GM19372 (cell line): ENCODE measurements around the gene CAMTA1.

ENCODE experiments used
- ATAC-seq: cut with Tn5 transposase; IDR thresholded peaks from one replicate; pipeline ENCODE4 v1.9.1; 2021; ENCODE audit warnings: mild to moderate bottlenecking, low read depth, moderate library complexity; ENCODE audit not compliant: unreplicated experiment

CAMTA1 gene

DNA sequence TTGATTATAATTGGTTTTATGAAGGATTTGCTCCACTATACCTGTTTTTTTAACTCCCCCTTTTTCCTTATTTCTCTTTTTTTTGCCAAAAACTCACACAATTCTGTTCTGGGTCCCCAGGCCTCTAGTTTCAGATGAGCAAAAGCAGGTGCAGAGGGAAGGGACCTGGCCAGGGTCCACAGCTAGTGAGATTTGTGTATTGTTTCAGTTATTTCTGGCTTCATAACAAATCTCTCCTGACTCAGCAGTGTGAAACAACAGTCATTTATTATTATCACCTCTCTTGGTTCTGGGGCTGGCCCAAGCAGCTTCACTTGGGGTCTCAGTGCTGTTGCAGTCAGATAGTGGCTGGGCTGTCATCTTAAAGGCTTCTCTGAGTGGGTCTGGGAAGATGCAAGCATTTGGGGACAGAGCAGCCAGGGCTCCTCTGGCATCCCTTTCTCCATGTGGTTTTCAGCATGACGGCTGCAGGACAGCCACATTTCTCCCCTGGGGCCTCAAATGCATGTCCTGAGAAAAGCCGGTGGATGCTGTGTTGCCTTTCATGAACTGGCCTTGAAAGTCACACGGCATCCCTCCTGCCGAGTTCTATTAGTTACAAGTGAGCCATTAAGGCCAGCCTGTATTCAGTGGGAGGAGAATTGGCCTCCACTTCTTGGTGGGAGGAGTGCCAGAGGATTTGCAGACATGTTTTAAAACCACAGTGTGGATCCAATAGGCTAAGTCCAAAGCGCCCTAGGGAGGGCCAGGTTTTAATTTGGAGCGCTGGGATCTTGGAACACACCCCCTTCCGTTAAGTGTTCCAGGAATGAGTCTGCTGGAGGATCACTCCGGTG, 137.1 kb downstream of the CAMTA1 start:
- no peak for ATAC-seq

GRCh38 chr1:6923012-6923411, 137.8 kb downstream of the CAMTA1 start:
- ATAC-seq: no peak

DNA sequence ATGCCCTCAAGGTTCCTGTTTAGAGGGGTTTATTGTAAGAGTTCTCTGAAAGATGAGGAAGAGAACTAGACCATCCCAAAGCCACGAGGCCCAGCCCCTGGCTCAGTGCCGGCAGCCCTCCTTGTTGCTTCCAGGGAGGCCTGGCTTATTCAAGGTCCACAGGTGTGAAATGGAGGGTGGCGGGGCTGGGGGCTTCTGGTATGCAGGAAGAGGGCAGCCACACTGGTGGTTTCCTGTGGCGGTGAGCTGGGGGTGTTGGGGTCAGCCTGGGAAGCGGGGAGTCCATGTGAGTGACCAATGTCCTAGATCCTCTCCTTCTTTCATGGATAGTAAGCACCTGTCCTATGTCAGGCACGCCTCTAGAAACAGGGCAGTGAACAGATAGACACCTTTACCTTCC, 138.2 kb downstream of the CAMTA1 start:
- no peak for ATAC-seq

GRCh38 chr1:6923955-6924881, 139.0 kb downstream of the CAMTA1 start:
- no peak for ATAC-seq

DNA sequence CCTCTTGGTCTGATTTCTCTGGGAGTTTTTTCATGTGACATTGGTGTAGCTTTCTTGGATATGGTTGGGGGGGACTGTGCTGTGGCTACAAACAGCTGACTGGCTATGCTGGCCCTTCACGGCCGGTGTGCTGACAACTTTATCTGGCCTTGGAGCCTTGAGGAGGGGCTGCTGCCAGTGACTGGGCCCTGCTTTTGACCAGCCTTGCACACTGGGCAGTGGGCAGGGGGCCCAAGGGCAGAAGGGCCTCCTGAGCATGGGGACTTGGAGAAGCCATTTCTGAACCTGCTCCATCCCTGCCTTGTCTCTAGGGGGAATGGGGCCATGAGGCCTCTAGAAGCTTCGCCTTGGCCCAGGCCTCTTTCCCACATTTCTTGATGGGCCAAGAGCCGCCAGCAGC, 139.6 kb downstream of the CAMTA1 start:
- no peak for ATAC-seq

DNA sequence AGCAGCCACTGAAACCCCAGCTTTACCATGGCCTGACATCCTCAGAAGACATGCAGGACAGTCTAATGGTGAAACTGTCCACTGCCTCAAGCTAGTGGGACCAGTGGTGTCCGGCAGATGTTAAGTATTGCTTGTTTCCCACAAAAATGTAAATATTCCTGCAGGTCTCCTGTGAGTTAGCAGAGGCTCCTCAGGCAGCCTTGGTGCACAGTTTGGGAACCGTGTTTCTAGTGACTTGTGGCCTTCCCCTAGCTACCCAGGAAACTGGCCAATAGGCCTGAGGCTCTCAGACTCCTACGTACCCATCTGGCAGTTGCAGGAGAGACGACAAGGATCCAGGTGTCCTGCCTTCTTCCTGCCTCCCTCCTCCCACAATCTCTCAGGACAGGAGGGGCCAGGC, 142.4 kb downstream of the CAMTA1 start:
- ATAC-seq: no peak

- ATAC-seq: no peak
These were observed 143.0 kb downstream of the CAMTA1 start for GRCh38 chr1:6928106-6928885.

GRCh38 chr1:6930732-6931300, 145.6 kb downstream of the CAMTA1 start:
- no peak for ATAC-seq

- no peak for ATAC-seq
These were observed 150.2 kb downstream of the CAMTA1 start for GRCh38 chr1:6935361-6935883.

DNA sequence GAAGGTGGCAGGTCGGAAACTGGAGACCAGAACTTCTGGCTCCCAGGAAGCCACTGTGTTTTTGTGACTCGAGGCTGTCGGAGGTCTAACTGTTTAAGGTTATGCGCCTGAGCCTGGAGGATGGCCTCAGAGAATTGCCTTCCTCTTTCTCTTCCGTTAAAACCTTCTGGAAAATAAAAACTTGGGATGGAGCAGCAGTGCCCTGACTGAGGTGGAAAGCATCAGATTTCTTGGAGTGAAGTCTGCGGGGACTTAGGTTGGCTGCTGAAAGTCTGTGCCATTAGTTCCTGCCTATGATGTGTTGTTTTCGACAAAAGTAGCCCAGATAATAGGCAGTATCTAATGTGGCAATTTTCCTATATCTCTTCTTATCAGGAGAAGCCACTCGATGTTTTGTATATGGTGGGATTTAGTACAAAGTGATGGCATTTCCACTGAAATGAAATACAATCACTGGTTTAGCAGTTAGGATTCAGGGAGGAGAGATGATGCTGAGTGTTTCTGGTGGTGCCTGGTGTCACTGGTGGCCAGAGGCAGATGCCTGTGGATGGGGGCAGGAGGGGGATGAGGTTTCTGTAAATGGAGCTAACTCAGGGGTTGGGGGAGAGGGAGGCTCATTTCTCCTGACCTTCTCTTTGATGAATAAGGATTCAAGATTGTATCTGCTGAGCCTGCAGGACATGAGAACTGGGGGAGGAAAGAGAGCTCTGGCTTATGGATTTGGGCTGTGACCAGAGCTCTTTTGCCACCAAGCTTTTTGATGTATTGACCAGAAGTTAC, 150.8 kb downstream of the CAMTA1 start:
- ATAC-seq: no peak

DNA sequence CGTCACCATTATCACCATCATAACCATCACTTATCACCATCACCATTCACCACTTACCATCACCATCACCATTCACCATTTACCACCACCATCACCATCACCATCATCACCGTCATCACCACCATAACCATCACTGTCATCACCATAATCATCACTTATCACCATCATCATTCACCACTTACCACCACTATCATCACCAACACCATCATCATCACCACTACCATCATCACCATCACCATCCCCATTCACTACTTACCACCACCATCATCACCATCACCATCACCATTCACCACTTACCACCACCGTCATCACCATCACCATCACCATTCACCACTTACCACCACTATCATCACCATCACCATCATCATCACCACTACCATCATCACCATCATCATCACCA, 151.8 kb downstream of the CAMTA1 start:
- ATAC-seq: no peak

- no peak for ATAC-seq
These were observed 154.1 kb downstream of the CAMTA1 start for GRCh38 chr1:6939363-6939762.

DNA sequence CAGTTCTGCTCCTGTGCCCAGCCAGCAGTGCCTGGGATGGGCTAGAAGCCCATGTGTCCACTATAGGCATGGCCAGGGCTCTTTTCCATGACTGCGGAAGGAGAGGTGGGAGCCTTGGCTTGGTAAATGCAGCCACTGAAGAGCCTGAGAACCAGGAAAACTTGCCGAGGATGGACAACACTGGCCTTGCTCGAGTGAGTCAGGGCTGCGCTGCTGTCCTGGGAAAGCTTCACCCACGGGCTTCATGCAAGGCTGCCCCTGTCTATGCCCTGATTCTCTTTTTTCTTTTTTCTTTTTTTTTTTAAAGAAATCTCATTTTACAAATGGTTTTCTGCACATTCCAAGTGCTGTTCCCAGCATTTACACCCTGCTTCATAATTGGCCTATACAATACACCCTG, 156.5 kb downstream of the CAMTA1 start:
- ATAC-seq: no peak

DNA sequence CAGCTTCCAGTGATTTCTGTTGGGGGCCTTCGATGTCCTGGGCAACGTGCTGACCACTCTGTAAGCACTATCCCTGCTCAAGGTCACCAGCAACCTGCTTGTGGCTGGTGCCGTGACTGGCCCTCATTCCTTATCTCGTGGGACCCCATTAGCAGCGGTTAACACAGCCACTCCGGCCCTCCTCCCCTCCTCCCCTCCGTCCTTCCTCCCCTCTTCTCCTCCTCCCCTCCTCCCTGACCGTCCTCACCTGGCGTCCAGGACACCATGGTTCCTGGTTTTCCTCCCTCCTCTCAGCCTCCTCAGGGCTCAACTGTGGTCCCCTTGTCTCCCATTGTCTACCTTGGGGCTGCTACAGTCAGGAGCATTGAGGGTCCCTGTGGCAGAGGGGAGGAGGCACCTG, 157.7 kb downstream of the CAMTA1 start:
- no peak for ATAC-seq

DNA sequence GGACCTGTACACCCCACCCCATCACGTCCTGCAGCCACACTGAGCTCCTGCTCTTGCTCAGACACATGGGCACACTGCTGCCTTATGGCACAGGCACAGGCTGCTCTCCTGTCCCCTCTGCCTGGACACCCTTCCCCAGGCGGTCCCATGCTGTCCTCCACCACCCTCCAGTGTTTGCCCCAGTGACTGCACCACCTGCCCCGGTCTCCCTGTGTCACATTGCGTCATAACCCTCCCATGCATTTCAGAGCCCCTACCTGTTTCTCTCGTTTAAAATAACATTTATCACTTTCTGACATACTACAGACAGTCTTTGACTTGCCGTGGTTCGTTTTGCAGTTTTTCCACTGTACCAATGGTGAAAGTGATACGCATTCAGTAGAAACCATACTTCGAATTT, 159.2 kb downstream of the CAMTA1 start:
- ATAC-seq: no peak

GRCh38 chr1:6947952-6948351, 162.7 kb downstream of the CAMTA1 start:
- no peak for ATAC-seq

GRCh38 chr1:6948416-6948815, 163.2 kb downstream of the CAMTA1 start:
- ATAC-seq: no peak

DNA sequence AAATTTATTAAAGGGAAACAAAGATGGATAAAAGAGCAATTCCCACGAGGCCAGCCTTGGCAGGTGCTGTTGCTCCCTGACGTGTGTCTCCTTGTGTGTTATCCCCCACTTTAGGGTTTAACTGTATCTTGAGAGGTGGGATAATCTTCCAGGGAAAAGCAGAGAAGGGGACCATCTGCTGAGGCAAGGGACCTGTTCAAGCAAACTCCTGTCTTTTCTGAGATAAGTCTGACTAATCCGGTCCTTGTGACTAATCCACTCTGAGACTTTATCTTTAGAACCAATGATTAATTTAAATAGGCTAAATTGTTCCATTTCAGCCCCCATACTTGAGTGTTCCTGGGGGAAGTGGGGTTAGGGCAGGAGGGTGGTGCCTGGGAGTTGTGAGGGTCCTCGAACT, 163.6 kb downstream of the CAMTA1 start:
- no peak for ATAC-seq

DNA sequence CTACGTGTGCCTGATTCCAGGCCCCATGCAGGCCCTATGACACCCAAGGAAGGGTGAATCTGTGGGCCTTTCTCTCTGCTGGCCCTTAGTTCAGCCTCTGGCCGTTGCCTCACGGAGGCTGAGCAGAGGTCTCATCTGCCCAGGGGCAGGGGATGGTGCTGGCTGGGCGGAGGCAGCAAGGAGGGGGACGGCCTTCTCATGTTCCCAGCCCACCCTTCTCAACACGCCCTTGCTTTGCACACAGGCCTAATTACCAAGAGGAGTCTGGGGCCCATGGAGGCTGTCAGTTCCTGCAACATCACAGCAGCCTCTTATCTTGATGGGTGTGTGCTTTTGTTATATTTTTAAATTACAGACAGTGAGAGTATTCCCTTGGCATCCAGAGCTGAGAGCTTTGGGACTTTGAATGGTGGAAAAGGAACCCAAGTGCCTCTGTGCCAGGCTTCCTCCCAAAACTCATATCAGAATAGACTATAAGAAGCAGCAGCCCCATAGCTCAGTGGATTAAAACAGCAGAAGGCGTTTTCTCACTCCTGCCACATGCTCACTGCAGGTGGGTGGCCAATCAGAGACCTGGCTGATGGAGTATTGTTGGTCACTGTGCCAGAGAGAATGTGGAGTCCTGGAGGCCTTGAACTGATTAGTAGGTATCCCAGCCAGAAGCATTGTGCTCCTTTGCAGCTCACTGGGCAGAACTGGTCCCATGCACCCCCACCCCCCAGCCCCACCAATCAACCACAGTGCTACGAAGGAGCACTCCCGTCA, 164.9 kb downstream of the CAMTA1 start:
- no peak for ATAC-seq
